ENCODE results near the gene SENP1.

SENP1 gene

DNA sequence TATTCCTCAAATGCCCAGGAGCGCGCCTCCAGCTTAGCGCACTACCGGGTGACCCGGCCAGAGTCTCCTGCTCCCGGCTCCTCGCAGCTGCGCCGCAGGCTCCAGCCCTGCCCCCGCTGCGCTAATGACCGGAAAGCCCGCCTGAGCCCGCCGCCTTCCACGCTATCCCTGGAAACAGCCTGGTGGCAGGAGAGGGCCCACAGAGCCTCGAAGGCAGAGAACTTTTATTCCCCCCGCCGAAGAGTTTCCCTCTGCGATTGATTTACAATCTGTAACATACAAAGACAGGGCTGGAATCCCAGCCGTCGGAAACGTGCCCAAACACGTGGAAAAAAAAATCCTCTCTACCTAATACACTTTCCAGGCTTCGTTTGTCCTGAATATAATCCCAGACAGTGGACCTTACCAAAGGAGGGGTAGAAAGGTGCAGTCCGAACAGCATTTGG, 103.1 kb downstream of the SENP1 start:
- in situ Hi-C loops (cut with MboI; ENCODE audit: low sequenced_read_pairs) = no loop called here

DNA sequence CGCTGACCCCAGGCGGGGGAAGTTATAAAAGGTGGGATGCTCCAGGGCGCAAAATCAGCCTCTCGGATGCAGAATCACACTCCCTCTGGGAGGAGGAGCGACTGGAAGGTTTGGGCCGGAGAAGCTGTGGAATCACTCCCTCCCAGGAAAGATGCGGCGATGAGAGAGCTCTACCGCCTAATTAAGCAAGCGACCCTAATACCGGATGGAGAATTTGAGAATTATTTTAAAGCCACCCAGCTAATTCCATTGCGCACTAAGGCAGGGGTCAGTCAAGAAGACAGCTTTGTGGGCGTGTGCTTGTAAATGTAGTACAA, 103.5 kb downstream of the SENP1 start:
- in situ Hi-C loops (cut with MboI; ENCODE audit: low sequenced_read_pairs) = no loop called here

DNA sequence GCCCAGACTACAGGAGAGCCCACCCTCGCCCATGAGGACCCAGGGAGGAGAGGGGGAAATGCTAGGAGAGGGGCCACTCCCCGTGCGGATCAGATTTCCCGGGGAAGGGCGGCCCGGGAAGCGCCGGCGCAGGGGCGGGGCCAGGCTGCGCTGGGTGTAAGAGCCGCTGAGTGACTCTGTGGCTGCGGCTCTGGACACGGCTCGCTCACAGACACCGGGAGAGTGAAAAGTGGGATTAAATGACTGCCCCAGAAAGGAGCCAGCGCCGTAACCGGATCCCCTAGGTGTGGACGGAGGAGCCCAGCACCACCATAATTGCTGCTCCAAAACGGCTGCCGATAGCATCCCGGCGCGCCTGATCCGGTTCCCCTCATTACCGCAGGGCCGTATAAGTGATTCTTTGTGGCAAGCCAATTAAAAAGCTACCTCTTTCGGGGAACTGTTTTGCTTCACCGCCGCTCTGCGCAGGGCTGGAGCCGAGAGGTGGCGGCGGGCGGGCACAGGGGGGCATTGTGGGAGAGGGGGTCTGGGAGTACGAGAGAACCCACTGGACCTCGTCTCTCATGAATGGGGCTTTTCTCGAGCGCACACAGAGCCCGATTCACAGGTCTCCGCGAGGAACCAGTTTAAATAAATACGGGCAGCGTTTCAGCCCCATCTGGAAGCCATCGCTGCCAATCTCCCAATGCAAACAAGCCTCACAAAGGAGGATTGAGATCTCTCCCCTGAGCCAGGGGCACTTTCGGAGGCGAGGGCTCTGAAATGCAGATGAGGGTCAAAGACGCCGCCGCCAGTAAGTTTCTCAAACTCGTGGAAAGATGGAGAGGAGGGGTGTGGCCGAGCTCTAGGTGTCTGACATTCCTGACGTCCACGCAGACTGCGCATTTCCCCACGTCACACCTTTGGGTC, 104.1 kb downstream of the SENP1 start:
- in situ Hi-C loops (cut with MboI; ENCODE audit: low sequenced_read_pairs) = no loop called here

DNA sequence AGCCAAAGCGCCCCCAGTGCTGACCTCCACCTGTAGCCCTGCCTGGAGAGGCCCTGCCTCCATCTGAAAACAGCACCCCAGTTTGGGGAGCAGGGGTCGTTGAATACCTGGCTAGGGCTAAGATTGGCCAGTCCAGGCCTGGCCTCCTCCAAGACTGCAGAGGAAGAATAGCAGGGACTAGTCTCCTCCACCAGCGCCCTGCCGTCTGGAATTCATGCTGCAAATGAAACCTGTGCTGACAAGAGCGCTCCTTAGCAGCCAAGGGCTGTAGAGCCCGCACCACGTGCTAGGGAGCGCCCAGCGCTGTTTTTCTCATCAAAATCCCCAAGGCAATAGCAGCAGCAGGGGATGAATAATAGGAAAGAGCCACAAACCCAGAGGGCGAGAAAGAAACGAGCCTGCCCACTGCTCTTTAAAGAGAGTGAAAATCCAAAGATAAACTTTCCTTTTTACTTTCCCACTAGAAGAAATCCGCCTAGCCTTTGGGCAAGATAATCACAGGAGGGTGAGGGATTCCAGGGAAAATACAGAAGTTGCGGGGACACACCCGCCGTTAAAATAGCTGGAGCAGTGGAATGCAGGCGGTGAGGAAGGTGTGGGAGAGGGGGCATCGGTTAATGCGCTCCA, 104.9 kb downstream of the SENP1 start:
- in situ Hi-C loops (cut with MboI; ENCODE audit: low sequenced_read_pairs) = no loop called here

DNA sequence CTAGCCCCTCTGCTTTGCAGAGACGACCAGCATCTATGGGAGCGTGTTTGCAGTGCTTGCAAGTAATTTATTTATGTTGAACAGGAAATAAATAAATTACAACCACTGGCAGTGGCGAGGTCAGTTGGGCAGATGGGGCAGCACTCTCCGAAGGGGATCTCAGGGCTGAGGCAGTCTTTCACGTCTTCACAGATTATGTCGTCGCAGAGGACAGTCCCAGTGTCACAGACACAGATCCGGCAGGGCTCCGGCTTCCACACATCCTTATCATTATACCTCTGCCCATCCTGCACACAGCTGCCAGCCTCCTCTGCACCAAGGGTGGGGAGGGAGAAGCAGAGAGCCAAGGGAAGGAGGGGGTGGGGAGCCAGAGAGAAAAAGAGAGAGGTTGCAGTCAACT, 106.1 kb downstream of the SENP1 start:
- in situ Hi-C loops (cut with MboI; ENCODE audit: low sequenced_read_pairs) = no loop called here

DNA sequence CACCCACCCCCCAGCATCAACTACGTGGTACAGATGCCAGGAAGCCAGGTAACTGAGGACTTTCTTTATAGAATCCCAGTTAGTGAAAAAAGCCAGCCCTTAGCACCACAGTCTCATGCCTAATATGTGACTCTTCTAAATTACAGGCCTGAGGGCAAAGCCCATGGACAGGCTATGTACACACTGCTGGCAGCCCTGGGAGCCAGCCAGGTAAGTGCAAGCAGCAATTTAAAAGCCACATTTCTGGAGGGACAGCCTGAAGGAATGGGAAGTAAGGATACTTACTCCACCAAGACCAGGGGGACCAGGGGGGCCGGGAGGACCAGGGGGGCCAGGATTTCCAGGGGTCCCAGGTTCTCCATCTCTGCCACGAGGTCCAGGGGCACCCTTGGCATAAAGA, 108.6 kb downstream of the SENP1 start:
- in situ Hi-C loops (cut with MboI; ENCODE audit: low sequenced_read_pairs) = no loop called here

DNA sequence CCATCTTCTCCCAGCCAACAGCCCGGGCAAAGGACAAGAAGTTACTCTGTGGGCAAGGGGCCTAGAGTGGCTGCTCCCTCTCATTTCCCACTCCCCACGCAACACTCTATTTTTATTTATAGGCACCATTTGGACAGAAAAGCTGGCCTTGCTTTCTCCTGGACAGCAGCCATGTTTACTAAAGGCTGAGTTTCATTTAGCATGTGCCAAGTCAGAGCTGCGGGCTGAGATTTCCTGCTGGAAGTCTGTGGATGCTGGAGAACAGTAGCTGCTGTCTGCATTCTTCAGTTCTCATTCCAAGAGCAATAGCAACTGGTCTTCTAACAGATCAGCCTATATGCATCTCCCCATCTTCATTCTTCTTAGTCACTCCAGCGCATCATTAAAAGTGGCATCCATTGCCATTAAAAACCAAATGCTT, 109.9 kb downstream of the SENP1 start:
- in situ Hi-C loops (cut with MboI; ENCODE audit: low sequenced_read_pairs) = no loop called here

DNA sequence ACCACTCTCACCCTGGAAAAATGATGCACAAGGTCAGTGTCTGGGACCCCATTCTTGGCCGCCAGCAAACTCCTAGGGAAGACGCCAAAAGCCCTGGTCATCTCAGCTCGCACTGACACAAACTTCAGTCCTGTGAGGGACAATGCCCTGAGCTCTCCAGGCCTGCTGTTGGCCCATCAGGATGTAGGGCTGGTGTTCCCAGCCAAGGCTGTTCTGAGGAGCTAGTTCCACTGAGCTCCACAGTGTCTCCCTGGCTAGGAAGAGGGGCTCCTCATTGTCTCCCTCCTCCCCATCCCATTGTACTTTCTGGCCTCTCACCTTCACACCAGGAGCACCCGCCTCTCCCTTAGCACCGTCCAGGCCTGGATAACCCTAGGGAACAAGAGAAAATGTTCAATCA, 112.4 kb downstream of the SENP1 start:
- in situ Hi-C loops (cut with MboI; ENCODE audit: low sequenced_read_pairs) = no loop called here

All from hTERT RPE-1 (cell line).